HuH-7.5 (cell line): Measurements from ENCODE around the gene OR1I1.

Experiments
- DNase-seq: peaks from one replicate; pipeline ENCODE4 v3.0.0; 2011; ENCODE audit warnings: low spot score

OR1I1 gene

GRCh38 chr19:15098460-15098859 is 16.4 kb downstream of the OR1I1 start:
- DNase-seq: no peak

- DNase-seq: no peak
Measured at GRCh38 chr19:15099017-15099582, 17.1 kb downstream of the OR1I1 start.

GRCh38 chr19:15101479-15102082 is 19.6 kb downstream of the OR1I1 start:
- peak; percentile 48 for DNase-seq

- DNase-seq: no peak
Measured at GRCh38 chr19:15104003-15104402, 22.0 kb downstream of the OR1I1 start.

- DNase-seq: no peak
Measured at GRCh38 chr19:15104411-15104810, 22.4 kb downstream of the OR1I1 start.

- DNase-seq: no peak
Measured at GRCh38 chr19:15105044-15105443, 23.0 kb downstream of the OR1I1 start.

GRCh38 chr19:15107061-15108010 is 25.3 kb downstream of the OR1I1 start, which contains the start of gene SYDE1:
Gene SYDE1, plus strand, starts transcription at chr19:15107401. Its CDS starts 33 bp downstream, at chr19:15107434.
- DNase-seq: peak; percentile 73

- no peak for DNase-seq
Measured at GRCh38 chr19:15108145-15108844, 26.3 kb downstream of the OR1I1 start.

GRCh38 chr19:15108845-15109767 is 27.1 kb downstream of the OR1I1 start:
- DNase-seq: no peak

- DNase-seq: no peak
Measured at GRCh38 chr19:15109768-15110417, 27.9 kb downstream of the OR1I1 start.

- DNase-seq: no peak
Measured at GRCh38 chr19:15110418-15110815, 28.4 kb downstream of the OR1I1 start.

GRCh38 chr19:15111758-15112157 is 29.7 kb downstream of the OR1I1 start:
- DNase-seq: no peak

- DNase-seq: peak; percentile 62
Measured at GRCh38 chr19:15112385-15112784, 30.4 kb downstream of the OR1I1 start.

- no peak for DNase-seq
Measured at GRCh38 chr19:15113245-15114152, 31.5 kb downstream of the OR1I1 start.

- no peak for DNase-seq
Measured at GRCh38 chr19:15114153-15114540, 32.1 kb downstream of the OR1I1 start.

- no peak for DNase-seq
Measured at GRCh38 chr19:15115080-15115479, 33.1 kb downstream of the OR1I1 start.

GRCh38 chr19:15115762-15116615 is 34.0 kb downstream of the OR1I1 start:
- DNase-seq: no peak

GRCh38 chr19:15116856-15117255 is 34.8 kb downstream of the OR1I1 start:
- no peak for DNase-seq

- no peak for DNase-seq
Measured at GRCh38 chr19:15118248-15118647, 36.2 kb downstream of the OR1I1 start.
